DMS114 treated with DMSO at 0.1 percent for 48 hours (cell line): ENCODE measurements around the gene CDK18.

Source experiments
- DNase-seq: peaks from one replicate; lab custom pipeline; 2025; ENCODE audit not compliant: unreplicated experiment; lab: John Stamatoyannopoulos, UW

CDK18 gene

GRCh38 chr1:205535866-205536758 is 31.6 kb downstream of the CDK18 start:
- no peak for DNase-seq

GRCh38 chr1:205536759-205537361 is 32.4 kb downstream of the CDK18 start:
- DNase-seq: no peak

GRCh38 chr1:205537386-205538018 is 33.0 kb downstream of the CDK18 start:
- no peak for DNase-seq

DNA sequence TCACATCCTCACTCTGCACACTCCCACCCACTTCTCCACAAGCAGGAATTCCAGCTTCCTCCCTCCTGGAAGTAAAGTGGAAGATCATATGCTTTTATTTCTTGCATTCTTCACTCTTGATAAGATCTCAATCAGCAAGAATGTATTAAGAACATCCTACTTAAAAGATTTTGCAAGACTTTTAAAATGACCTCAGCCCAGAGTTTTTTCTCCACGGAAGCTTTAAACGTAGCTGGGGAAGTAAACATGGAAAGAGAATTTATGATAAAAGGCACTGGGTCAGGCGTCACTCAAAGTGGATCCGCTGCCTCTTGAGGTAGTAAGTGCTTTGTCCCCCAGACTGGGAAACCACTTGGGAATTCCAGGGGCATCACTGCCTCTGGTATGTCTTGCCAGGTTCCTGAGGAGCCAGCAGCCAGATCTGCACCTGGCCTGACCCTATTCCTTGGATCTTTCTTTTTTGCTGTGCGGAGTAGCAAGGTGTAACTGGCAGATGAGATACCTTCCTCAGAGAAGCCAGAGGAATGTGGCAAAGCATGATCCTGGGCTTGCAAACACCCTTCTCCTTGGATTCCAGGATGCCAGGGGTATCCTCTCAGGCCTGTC is 33.9 kb downstream of the CDK18 start:
- no peak for DNase-seq

DNA sequence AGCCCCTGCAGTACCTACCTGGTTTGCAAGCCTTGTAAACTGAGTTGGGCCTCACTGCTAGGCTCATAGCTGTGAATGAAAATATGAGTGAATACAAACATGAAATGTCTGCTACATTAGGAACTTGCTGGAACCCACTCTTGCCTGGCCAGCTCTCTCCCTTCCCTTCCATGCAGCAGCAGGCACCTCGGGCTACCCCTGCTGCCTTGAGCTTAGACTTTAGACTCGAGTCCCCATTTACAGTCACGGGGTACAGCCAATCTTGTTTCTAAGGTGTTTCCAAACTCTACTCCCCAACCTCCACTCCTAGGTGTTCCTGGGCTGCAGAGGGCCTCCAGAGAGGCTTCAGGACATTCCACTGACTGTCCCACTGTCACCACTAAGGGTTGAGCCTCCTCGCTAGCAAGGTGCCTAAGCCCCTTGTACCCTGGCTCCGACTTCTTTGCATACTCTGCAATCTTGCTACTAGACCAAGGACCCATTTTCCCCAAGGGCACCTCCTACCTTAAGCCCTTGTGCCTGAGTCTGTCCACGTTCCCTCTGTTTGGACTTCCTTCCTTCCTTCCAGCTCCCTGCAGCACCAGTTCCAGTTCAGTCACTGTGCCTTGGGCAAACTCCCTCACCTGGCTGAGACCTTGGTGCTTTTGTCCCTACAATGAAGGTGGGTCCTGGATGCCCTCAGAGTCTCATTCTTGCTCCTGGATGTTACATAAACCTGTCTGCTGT is 36.9 kb downstream of the CDK18 start:
- no peak for DNase-seq

- DNase-seq: no peak
Observed at GRCh38 chr1:205542367-205542766, 37.9 kb downstream of the CDK18 start.

GRCh38 chr1:205543351-205544301 is 39.2 kb downstream of the CDK18 start:
- DNase-seq: peak; percentile 36

GRCh38 chr1:205545001-205545919 is 40.8 kb downstream of the CDK18 start:
- no peak for DNase-seq

- no peak for DNase-seq
Observed at GRCh38 chr1:205545991-205546390, 41.5 kb downstream of the CDK18 start.

- no peak for DNase-seq
Observed at GRCh38 chr1:205546541-205546940, 42.1 kb downstream of the CDK18 start.

DNA sequence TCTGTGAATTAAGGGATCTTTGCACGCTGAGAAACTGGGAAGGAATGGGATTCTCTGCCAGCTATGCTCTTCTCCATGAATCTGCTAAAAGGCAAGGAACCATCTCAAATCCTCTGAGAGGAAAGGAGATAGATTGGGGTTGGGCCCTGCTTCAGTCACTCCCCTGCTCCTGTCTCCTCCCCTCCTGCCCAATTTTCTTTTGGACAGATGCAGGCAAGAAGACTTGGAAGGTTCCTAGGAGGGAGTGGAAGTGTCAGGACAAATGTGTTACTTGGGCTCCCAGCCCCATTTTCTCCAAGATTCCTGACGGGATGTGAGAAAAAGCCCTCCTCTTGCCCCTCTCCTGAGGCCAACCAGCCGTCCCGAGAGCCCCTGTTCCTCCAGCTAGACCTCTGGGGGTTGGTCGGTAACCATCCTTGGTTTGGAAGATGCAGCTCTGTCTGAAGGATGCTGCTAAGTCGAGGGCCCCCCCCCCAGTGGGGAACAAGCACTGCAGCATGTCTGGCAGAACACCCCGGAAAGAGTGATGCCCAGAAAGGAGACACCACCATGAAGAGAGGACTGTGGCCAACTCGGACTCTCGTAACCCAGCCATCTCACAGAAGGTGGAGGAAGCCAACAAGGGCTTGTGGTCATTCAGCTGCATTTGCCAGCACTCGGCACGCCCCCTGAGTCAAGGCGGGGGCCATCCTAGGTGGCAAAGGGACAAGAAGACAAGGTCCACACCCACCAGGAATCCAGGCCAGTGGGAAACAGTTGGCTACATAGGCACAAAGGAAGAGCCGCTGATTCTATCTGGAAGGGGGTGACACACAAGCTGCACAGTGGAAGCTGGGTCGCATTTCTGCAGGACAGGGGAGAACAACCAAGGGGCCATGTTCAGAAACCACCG is 43.7 kb downstream of the CDK18 start:
- DNase-seq: no peak

DNA sequence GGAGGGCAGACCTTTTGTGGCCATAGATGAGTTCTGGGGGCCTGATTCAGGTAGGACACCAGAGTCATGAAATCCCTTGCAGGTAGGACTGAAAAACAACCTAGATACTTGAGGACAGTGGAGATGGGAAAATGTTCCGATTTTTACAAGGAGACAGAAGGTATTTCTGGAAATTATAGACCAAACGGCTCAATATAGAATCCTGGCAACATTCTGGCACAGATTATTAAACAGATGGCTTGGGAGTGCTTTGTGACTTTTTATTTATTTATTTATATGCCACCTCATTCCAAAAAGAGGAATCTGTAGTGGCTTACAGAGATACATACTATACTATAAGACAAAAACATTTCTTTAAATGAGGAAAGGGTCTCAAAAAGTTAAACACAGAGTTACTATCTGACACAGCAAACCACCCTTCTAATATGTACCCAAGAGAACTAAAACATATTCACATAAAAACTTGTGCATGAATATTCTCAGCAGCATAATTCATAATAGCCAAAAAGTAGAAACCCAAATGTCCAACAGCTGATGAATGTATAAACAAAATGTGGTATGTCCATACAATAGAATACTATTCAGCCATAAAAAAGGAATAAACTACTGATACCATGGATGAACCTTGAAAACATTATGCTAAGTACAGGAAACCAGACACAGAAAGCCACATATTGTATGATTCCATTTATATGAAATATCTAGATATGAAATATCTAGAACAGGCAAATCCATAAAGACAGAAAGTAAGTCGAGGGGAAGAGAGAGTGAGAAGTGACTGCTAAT is 49.8 kb downstream of the CDK18 start:
- DNase-seq: no peak

- no peak for DNase-seq
Observed at GRCh38 chr1:205561501-205562203, 57.2 kb downstream of the CDK18 start.

GRCh38 chr1:205563927-205564441 is 59.5 kb downstream of the CDK18 start:
- DNase-seq: no peak

- no peak for DNase-seq
Observed at GRCh38 chr1:205565799-205566198, 61.3 kb downstream of the CDK18 start.

DNA sequence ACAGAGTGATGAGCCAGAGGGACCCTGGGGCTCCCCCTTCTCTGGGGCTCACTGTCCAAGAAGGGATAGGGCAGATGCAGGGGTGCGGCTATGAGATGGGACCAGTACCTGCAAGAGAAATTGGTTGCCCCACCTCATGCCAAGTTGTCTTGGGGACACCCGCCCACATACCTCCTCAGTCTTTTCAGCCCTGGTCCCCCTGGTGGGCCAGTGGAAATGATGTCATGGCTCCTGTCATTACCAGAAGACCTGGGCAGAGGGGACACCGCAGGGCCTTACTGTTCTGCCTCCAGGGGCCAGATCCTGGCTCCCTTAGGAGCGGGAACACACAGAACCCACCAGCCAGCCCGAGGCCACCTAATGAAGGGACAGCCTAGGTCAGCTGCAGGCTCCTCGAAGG is 63.2 kb downstream of the CDK18 start:
- no peak for DNase-seq
